WTC11 (cell line): Measurements from ENCODE around the gene ZNF423. TPM values are rescaled to one million over a fixed set of nuclear protein-coding genes. Genes with fewer than 3 reads are reported as not detected.

ENCODE experiments used
- ATAC-seq: fragments of 200-7000 bp; cut with Tn5 transposase; 2 replicates; pipeline ENCODE4 v1.10.0; 2021; ENCODE audit warnings: mild to moderate bottlenecking, moderate library complexity
- CTCF ChIA-PET: fragments of 300-600 bp; sonication (Branson Sonifier 250); formaldehyde crosslinking; loops from one replicate; lab custom pipeline; 2021; ENCODE audit warnings: antibody characterized with exemption; lab: Charles Lee
- POLR2A ChIA-PET: fragments of 350-600 bp; sonication (Branson Sonifier 250); formaldehyde crosslinking; loops from one replicate; lab custom pipeline; 2021; ENCODE audit warnings: antibody characterized with exemption; lab: Charles Lee
- DNase-seq: peaks from one replicate; pipeline ENCODE4 v3.0.0; 2021; ENCODE audit warnings: low spot score
- H3K27ac Mint-ChIP-seq: 2 replicates; pipeline ENCODE4 v1.8.0; 2021; ENCODE audit warnings: mixed read lengths
- H3K27me3 Mint-ChIP-seq: 2 replicates; pipeline ENCODE4 v1.8.0; 2021; ENCODE audit warnings: low read depth, mild to moderate bottlenecking, moderate library complexity, mixed read lengths
- H3K36me3 Mint-ChIP-seq: 2 replicates; pipeline ENCODE4 v1.8.0; 2021; ENCODE audit warnings: mixed read lengths
- H3K4me1 Mint-ChIP-seq: 2 replicates; pipeline ENCODE4 v1.8.0; 2022; ENCODE audit warnings: mixed read lengths
- H3K4me3 Mint-ChIP-seq: 2 replicates; pipeline ENCODE4 v1.8.0; 2021; ENCODE audit warnings: mild to moderate bottlenecking, moderate library complexity, mixed read lengths
- H3K9me3 Mint-ChIP-seq: 2 replicates; pipeline ENCODE4 v1.8.0; 2021; ENCODE audit warnings: mixed read lengths
- ATF2 ChIP-seq: sonication (generic); formaldehyde crosslinking; IDR thresholded peaks from 2 replicates; pipeline ENCODE4 v1.8.1; 2022; ENCODE audit warnings: low read depth, missing genetic modification reagents, borderline replicate concordance
- ATF6 ChIP-seq: sonication (generic); formaldehyde crosslinking; IDR thresholded peaks from 2 replicates; pipeline ENCODE4 v1.8.1; 2023; ENCODE audit warnings: mild to moderate bottlenecking, missing genetic modification reagents
- E2F4 ChIP-seq: sonication (generic); formaldehyde crosslinking; IDR thresholded peaks from 2 replicates; pipeline ENCODE4 v1.8.1; 2022; ENCODE audit warnings: low read depth, mild to moderate bottlenecking, moderate library complexity, missing genetic modification reagents, borderline replicate concordance
- ETV6 ChIP-seq: sonication (generic); formaldehyde crosslinking; IDR thresholded peaks from 2 replicates; pipeline ENCODE4 v1.8.1; 2022; ENCODE audit warnings: mild to moderate bottlenecking, missing genetic modification reagents
- JAZF1 ChIP-seq: fragments of 250-450 bp; sonication (Bioruptor Pico); IDR thresholded peaks from 2 replicates; pipeline ENCODE4 v1.9.0; 2021; ENCODE audit warnings: moderate library complexity, mild to moderate bottlenecking, inconsistent platforms
- JUN ChIP-seq: sonication (generic); formaldehyde crosslinking; IDR thresholded peaks from 2 replicates; pipeline ENCODE4 v1.8.0; 2023; ENCODE audit warnings: mild to moderate bottlenecking, missing genetic modification reagents
- NR2C2 ChIP-seq: sonication (generic); formaldehyde crosslinking; IDR thresholded peaks from 2 replicates; pipeline ENCODE4 v1.8.0; 2022; ENCODE audit warnings: mild to moderate bottlenecking, missing genetic modification reagents
- RORB ChIP-seq: fragments of 250-450 bp; sonication (Bioruptor Pico); IDR thresholded peaks from 2 replicates; pipeline ENCODE4 v1.9.0; 2021; ENCODE audit warnings: mild to moderate bottlenecking
- USF1 ChIP-seq: sonication (generic); formaldehyde crosslinking; IDR thresholded peaks from 2 replicates; pipeline ENCODE4 v1.8.0; 2022; ENCODE audit warnings: mild to moderate bottlenecking, missing genetic modification reagents
- ZNF396 ChIP-seq: fragments of 250-450 bp; sonication (Bioruptor Pico); IDR thresholded peaks from 2 replicates; pipeline ENCODE4 v1.8.0; 2021; ENCODE audit warnings: mild to moderate bottlenecking, moderate library complexity, borderline replicate concordance
- ZNF671 ChIP-seq: fragments of 250-450 bp; sonication (Bioruptor Pico); IDR thresholded peaks from 2 replicates; pipeline ENCODE4 v1.8.0; 2021; ENCODE audit warnings: mild to moderate bottlenecking
- total RNA-seq: library from RNA; stranded (reverse); gene quantifications from 3 replicates; pipeline ENCODE4 v1.2.3, GENCODE V29; 2021
- TF ChIP-seq, protein P1 (sequence below): sonication (generic); formaldehyde crosslinking; IDR thresholded peaks from 2 replicates; pipeline ENCODE4 v1.8.0; 2023; ENCODE audit warnings: mild to moderate bottlenecking, missing genetic modification reagents
- TF ChIP-seq, protein P2 (sequence below): sonication (generic); formaldehyde crosslinking; IDR thresholded peaks from 2 replicates; pipeline ENCODE4 v1.8.1; 2022; ENCODE audit warnings: mild to moderate bottlenecking, missing genetic modification reagents, moderate library complexity, borderline replicate concordance
- TF ChIP-seq, protein P3 (sequence below): sonication (generic); formaldehyde crosslinking; IDR thresholded peaks from 2 replicates; pipeline ENCODE4 v1.8.1; 2022; ENCODE audit warnings: mild to moderate bottlenecking, moderate library complexity, missing genetic modification reagents
- TF ChIP-seq, protein P4 (sequence below): sonication (generic); formaldehyde crosslinking; IDR thresholded peaks from 2 replicates; pipeline ENCODE4 v1.8.0; 2022; ENCODE audit warnings: mild to moderate bottlenecking, missing genetic modification reagents
- TF ChIP-seq, protein P5 (sequence below): sonication (generic); formaldehyde crosslinking; IDR thresholded peaks from 2 replicates; pipeline ENCODE4 v1.8.1; 2023; ENCODE audit warnings: mild to moderate bottlenecking, missing genetic modification reagents

Gene ZNF423
- total RNA-seq, 1 experiment from 2014 or later = 38.8 TPM

GRCh38 chr16:49867796-49868668, 12.1 kb upstream of the ZNF423 start (continued):
- TF ChIP-seq ZNF396 (CRISPR knock-in tag) (no peak), JAZF1 (CRISPR knock-in tag) (no peak), NR2C2 (no peak)
- TF ChIP-seq, protein P1, sequence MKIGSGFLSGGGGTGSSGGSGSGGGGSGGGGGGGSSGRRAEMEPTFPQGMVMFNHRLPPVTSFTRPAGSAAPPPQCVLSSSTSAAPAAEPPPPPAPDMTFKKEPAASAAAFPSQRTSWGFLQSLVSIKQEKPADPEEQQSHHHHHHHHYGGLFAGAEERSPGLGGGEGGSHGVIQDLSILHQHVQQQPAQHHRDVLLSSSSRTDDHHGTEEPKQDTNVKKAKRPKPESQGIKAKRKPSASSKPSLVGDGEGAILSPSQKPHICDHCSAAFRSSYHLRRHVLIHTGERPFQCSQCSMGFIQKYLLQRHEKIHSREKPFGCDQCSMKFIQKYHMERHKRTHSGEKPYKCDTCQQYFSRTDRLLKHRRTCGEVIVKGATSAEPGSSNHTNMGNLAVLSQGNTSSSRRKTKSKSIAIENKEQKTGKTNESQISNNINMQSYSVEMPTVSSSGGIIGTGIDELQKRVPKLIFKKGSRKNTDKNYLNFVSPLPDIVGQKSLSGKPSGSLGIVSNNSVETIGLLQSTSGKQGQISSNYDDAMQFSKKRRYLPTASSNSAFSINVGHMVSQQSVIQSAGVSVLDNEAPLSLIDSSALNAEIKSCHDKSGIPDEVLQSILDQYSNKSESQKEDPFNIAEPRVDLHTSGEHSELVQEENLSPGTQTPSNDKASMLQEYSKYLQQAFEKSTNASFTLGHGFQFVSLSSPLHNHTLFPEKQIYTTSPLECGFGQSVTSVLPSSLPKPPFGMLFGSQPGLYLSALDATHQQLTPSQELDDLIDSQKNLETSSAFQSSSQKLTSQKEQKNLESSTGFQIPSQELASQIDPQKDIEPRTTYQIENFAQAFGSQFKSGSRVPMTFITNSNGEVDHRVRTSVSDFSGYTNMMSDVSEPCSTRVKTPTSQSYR = no peak

GRCh38 chr16:49867234-49867633, 11.3 kb upstream of the ZNF423 start:
- POLR2A ChIA-PET = no interaction called here
- CTCF ChIA-PET = interaction anchor here (1.6 to 12.1 kb wide), 4 partner anchors 7 to 54 kb away, joined by 9 to 199 read pairs (median 22); no protein-coding TSS in a partner anchor
- ATAC-seq (no peak), DNase-seq (no peak)
- H3K4me3 Mint-ChIP-seq = no peak overlapping the region
- H3K27me3 Mint-ChIP-seq = peaks cover 3% of the 10 kb centered on the region
- H3K4me1 Mint-ChIP-seq = peaks cover 17% of the 10 kb centered on the region
- H3K27ac Mint-ChIP-seq = no peak overlapping the region
- H3K36me3 Mint-ChIP-seq = no peaks in the 10 kb centered on the region
- TF ChIP-seq USF1 (CRISPR knock-in tag) (no peak), ZNF671 (CRISPR knock-in tag) (no peak), ATF2 (CRISPR knock-in tag) (no peak), JAZF1 (CRISPR knock-in tag) (no peak), E2F4 (CRISPR knock-in tag) (no peak), ZNF396 (CRISPR knock-in tag) (no peak), JUN (CRISPR knock-in tag) (no peak), RORB (CRISPR knock-in tag) (no peak), ETV6 (CRISPR knock-in tag) (no peak), ATF6 (CRISPR knock-in tag) (no peak)
- TF ChIP-seq, protein P2, sequence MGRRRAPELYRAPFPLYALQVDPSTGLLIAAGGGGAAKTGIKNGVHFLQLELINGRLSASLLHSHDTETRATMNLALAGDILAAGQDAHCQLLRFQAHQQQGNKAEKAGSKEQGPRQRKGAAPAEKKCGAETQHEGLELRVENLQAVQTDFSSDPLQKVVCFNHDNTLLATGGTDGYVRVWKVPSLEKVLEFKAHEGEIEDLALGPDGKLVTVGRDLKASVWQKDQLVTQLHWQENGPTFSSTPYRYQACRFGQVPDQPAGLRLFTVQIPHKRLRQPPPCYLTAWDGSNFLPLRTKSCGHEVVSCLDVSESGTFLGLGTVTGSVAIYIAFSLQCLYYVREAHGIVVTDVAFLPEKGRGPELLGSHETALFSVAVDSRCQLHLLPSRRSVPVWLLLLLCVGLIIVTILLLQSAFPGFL (CRISPR knock-in tag) = no peak
- TF ChIP-seq, protein P3, sequence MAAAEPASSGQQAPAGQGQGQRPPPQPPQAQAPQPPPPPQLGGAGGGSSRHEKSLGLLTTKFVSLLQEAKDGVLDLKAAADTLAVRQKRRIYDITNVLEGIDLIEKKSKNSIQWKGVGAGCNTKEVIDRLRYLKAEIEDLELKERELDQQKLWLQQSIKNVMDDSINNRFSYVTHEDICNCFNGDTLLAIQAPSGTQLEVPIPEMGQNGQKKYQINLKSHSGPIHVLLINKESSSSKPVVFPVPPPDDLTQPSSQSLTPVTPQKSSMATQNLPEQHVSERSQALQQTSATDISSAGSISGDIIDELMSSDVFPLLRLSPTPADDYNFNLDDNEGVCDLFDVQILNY = no peak
- TF ChIP-seq, protein P4, sequence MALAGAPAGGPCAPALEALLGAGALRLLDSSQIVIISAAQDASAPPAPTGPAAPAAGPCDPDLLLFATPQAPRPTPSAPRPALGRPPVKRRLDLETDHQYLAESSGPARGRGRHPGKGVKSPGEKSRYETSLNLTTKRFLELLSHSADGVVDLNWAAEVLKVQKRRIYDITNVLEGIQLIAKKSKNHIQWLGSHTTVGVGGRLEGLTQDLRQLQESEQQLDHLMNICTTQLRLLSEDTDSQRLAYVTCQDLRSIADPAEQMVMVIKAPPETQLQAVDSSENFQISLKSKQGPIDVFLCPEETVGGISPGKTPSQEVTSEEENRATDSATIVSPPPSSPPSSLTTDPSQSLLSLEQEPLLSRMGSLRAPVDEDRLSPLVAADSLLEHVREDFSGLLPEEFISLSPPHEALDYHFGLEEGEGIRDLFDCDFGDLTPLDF (CRISPR knock-in tag) = no peak
- TF ChIP-seq, protein P5, sequence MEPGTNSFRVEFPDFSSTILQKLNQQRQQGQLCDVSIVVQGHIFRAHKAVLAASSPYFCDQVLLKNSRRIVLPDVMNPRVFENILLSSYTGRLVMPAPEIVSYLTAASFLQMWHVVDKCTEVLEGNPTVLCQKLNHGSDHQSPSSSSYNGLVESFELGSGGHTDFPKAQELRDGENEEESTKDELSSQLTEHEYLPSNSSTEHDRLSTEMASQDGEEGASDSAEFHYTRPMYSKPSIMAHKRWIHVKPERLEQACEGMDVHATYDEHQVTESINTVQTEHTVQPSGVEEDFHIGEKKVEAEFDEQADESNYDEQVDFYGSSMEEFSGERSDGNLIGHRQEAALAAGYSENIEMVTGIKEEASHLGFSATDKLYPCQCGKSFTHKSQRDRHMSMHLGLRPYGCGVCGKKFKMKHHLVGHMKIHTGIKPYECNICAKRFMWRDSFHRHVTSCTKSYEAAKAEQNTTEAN (CRISPR knock-in tag) = no peak
- H3K9me3 Mint-ChIP-seq = no peaks in the 10 kb centered on the region
